WTC11 (cell line): Measurements from ENCODE around the gene TMEM141.

ENCODE experiments used
- JUN ChIP-seq: sonication (generic); formaldehyde crosslinking; IDR thresholded peaks from 2 replicates; pipeline ENCODE4 v1.8.0; 2023; ENCODE audit warnings: mild to moderate bottlenecking, missing genetic modification reagents
- KAT7 ChIP-seq: sonication (generic); formaldehyde crosslinking; IDR thresholded peaks from 2 replicates; pipeline ENCODE4 v1.8.1; 2023; ENCODE audit warnings: missing genetic modification reagents, mild to moderate bottlenecking, borderline replicate concordance
- MAX ChIP-seq: sonication (generic); formaldehyde crosslinking; IDR thresholded peaks from 2 replicates; pipeline ENCODE4 v1.8.0; 2022; ENCODE audit warnings: mild to moderate bottlenecking, missing genetic modification reagents
- SMAD3 ChIP-seq: sonication (generic); formaldehyde crosslinking; IDR thresholded peaks from 2 replicates; pipeline ENCODE4 v1.8.0; 2022; ENCODE audit warnings: missing genetic modification reagents, mild to moderate bottlenecking, borderline replicate concordance
- TF ChIP-seq, protein P1 (sequence below): fragments of 200-600 bp; IDR thresholded peaks from 2 replicates; pipeline ENCODE4 v1.8.0; 2022; ENCODE audit warnings: antibody characterized with exemption

- no peak for TF ChIP-seq SMAD3
- TF ChIP-seq JUN = no peak
- TF ChIP-seq, protein P1, sequence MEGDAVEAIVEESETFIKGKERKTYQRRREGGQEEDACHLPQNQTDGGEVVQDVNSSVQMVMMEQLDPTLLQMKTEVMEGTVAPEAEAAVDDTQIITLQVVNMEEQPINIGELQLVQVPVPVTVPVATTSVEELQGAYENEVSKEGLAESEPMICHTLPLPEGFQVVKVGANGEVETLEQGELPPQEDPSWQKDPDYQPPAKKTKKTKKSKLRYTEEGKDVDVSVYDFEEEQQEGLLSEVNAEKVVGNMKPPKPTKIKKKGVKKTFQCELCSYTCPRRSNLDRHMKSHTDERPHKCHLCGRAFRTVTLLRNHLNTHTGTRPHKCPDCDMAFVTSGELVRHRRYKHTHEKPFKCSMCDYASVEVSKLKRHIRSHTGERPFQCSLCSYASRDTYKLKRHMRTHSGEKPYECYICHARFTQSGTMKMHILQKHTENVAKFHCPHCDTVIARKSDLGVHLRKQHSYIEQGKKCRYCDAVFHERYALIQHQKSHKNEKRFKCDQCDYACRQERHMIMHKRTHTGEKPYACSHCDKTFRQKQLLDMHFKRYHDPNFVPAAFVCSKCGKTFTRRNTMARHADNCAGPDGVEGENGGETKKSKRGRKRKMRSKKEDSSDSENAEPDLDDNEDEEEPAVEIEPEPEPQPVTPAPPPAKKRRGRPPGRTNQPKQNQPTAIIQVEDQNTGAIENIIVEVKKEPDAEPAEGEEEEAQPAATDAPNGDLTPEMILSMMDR = no peak
- TF ChIP-seq MAX (CRISPR knock-in tag) = no peak
- no peak for TF ChIP-seq KAT7 (CRISPR knock-in tag)
These were observed 7.5 kb downstream of the TMEM141 start for GRCh38 chr9:136798708-136799078.
